Measurements from ENCODE around the gene MRPS24.

- no peak for TF ChIP-seq CTCF (IDR thresholded peaks at IDR 0.05; ENCODE audit: low read length)
- no peak for TF ChIP-seq EZH2 (IDR thresholded peaks at IDR 0.05; ENCODE audit: borderline replicate concordance, low read length)
These were observed 35.4 kb upstream of the MRPS24 start for GRCh38 chr7:43904533-43905208.

Measured in OCI-LY1 (cell line).